ENCODE results near the gene BOD1L1.
A peak's percentile ranks its signal among the peaks of the same experiment; 100 is the strongest.
"Not testable (repeated sequence)": the region's sequence is repeated elsewhere in the genome, so short reads cannot be mapped to it uniquely, and the experiment has no call there.

The BOD1L1 gene

GRCh38 chr4:13618212-13618806 is 9.2 kb downstream of the BOD1L1 start:
- DNase-seq (ENCODE audit: low read depth), result no peak

GRCh38 chr4:13617801-13618200 is 9.7 kb downstream of the BOD1L1 start:
- no peak for DNase-seq (ENCODE audit: low read depth)

- DNase-seq (ENCODE audit: low read depth), result no peak
These were observed 10.9 kb downstream of the BOD1L1 start for GRCh38 chr4:13616597-13616996.

GRCh38 chr4:13615161-13615560 is 12.4 kb downstream of the BOD1L1 start:
- no peak for DNase-seq (ENCODE audit: low read depth)

- peak; percentile 31 for DNase-seq (ENCODE audit: low read depth)
These were observed 15.0 kb downstream of the BOD1L1 start for GRCh38 chr4:13612569-13612968.

- peak; percentile 84 for DNase-seq (ENCODE audit: low read depth)
These were observed 16.2 kb downstream of the BOD1L1 start for GRCh38 chr4:13611283-13611842.

GRCh38 chr4:13605330-13605729 is 22.2 kb downstream of the BOD1L1 start:
- DNase-seq (ENCODE audit: low read depth), result peak; percentile 52

- no peak for DNase-seq (ENCODE audit: low read depth)
These were observed 25.7 kb downstream of the BOD1L1 start for GRCh38 chr4:13601848-13602247.

GRCh38 chr4:13601048-13601447 is 26.5 kb downstream of the BOD1L1 start:
- DNase-seq (ENCODE audit: low read depth), result no peak

- no peak for DNase-seq (ENCODE audit: low read depth)
These were observed 28.4 kb downstream of the BOD1L1 start for GRCh38 chr4:13599159-13599558.

GRCh38 chr4:13597604-13598003 is 29.9 kb downstream of the BOD1L1 start:
- peak; percentile 32 for DNase-seq (ENCODE audit: low read depth)

- no peak for DNase-seq (ENCODE audit: low read depth)
These were observed 30.4 kb downstream of the BOD1L1 start for GRCh38 chr4:13597141-13597540.

GRCh38 chr4:13592220-13592619 is 35.3 kb downstream of the BOD1L1 start:
- DNase-seq (ENCODE audit: low read depth), result no peak

GRCh38 chr4:13590766-13591165 is 36.8 kb downstream of the BOD1L1 start:
- DNase-seq (ENCODE audit: low read depth), result no peak

GRCh38 chr4:13588954-13589353 is 38.6 kb downstream of the BOD1L1 start:
- no peak for DNase-seq (ENCODE audit: low read depth)

- no peak for DNase-seq (ENCODE audit: low read depth)
These were observed 43.0 kb downstream of the BOD1L1 start for GRCh38 chr4:13584481-13584880.

- DNase-seq (ENCODE audit: low read depth), result no peak
These were observed 47.5 kb downstream of the BOD1L1 start for GRCh38 chr4:13580036-13580435.

- no peak for DNase-seq (ENCODE audit: low read depth)
These were observed 49.9 kb downstream of the BOD1L1 start for GRCh38 chr4:13577660-13578059.

GRCh38 chr4:13570916-13571315 is 56.6 kb downstream of the BOD1L1 start:
- no peak for DNase-seq (ENCODE audit: low read depth)

GRCh38 chr4:13567125-13567524 is 60.4 kb downstream of the BOD1L1 start:
- no peak for DNase-seq (ENCODE audit: low read depth)

- DNase-seq (ENCODE audit: low read depth), result no peak
These were observed 64.6 kb downstream of the BOD1L1 start for GRCh38 chr4:13562876-13563275.

GRCh38 chr4:13561673-13562072 is 65.9 kb downstream of the BOD1L1 start:
- no peak for DNase-seq (ENCODE audit: low read depth)

- DNase-seq (ENCODE audit: low read depth), result not testable (repeated sequence)
These were observed 67.4 kb downstream of the BOD1L1 start for GRCh38 chr4:13560111-13560510.

GRCh38 chr4:13559413-13559812 is 68.1 kb downstream of the BOD1L1 start:
- DNase-seq (ENCODE audit: low read depth), result peak; percentile 84
